ENCODE measurements around the gene UBE2QL1.
"Not testable (repeated sequence)": the region's sequence is repeated elsewhere in the genome, so short reads cannot be mapped to it uniquely, and the experiment has no call there.

UBE2QL1 gene

GRCh38 chr5:6496207-6496584 is 47.5 kb downstream of the UBE2QL1 start:
- DNase-seq = no peak

DNA sequence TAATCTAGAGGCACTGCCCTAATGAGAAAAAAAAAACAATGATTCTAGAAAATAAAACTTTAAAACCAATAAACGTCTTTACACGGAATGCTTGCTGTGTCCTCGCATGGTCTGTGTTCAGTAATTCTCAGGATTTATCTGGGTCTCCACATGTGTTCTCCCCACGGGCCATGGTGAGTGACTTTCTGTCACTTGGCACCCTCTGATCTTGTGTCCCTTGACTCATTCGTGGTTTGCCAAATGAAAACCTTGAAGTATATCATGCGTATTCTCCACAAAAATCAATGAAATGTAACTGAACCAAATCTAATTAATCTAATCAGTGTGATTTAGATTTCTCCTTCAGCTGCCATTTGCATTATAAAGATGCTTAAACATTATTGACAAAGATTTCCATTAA is 48.0 kb downstream of the UBE2QL1 start:
- DNase-seq = no peak

DNA sequence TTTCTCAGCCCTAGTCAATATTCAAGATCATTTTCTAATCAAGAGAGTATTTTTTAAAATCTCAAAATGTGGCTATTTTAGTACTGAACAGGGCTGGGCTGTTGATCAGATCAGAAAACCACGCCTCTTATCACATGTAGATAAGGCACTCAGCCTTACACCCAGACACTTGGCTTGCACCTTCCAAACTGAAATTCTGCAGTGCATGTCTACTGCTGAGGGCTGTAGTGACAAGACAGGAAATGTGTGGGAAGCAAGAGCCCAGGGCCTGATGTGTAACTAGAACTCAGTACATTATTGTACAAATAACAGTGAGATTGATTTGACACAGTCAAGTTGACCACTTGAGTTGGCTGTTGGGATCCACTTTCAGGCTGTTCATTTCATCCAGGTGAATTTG is 48.6 kb downstream of the UBE2QL1 start:
- DNase-seq = no peak

DNA sequence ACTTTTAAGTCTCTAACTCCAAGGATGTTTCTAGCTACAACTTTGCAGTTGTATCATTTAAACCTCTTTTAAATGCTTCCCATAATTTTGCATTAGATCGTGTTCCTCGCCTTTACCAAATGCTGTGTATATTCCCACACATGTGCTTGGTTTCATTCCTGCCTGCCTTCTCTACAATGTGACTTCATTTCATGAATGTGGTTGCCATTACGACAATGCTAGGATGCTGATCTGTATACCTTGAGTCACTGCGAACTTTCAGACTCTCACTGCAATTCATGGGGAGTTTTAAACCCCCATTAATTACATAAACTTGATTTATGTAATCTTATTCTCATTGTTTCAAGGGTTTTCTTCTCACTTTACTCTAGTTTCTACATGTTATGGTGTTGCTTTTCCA is 50.3 kb downstream of the UBE2QL1 start:
- DNase-seq = no peak

DNA sequence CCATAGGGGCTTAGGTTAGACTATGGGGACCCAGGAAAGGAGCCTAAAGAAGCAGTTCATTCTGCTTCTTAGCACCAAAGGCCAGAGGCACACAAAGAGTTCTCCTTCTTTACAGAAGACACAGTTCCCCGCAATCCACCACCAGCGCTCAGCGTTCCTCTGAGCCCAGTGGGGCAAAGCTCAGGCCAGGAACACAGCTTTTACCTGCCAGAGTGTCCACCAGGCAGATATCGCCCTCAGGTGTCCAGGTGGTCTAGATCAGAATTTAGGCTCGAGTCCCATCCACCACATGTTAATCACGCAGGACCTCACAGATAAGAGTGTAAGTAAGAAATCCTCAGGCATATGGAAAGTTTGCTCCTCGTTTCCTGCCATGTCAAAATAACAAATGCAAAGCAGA is 53.0 kb downstream of the UBE2QL1 start:
- DNase-seq = no peak

GRCh38 chr5:6502421-6502820 is 53.8 kb downstream of the UBE2QL1 start:
- DNase-seq = no peak

GRCh38 chr5:6503342-6503741 is 54.7 kb downstream of the UBE2QL1 start:
- no peak for DNase-seq

DNA sequence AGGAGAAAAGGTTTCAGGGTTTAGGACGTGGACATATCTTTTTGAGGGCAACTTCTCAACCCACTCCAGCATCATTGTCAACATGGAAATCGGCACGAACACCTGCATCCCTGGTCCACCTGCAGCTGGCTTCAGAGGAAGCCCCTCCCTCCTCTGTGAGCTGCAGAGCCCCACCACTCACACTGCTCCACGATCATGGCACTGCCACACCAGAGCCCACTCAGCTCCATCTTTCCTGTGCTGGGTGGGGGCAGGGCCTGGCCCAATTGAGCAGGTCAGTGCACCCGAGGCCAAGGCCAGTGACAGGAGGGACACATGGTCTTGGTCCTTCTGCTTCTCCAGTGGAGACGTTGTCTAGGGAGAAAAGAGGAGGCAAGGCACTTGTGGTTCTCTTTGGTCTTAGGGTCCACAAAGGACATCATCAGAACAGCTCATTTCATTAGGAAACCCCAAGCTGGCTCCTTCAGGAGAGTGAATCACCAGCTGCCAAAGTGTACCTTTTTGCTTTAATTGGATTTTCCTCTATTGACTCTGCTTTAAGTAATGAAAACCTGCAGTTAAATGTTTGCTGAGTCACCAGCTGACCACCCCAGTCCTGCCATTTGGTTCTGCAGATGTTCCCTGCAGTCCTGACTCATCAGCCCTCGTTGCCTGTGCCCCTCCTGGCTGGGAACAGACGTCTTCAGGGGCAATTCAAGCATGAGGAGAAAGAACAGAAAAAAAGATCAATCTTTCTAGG is 56.2 kb downstream of the UBE2QL1 start:
- DNase-seq = no peak

DNA sequence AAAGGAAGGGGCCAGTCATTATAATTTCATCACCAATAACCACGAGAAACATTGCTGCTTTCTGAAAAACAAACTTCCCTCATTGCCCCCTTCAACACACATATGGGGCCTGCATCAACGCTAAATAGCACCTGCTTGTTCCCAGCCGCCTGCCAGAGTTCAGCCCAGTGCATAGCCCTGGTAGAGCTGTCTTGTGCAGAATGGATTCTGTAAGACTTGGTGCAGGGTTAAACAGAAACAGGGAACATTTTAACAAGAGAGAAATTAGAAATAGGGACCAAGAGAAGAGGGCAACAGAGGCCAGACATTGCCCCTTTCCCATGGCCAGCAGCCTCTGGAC is 56.7 kb downstream of the UBE2QL1 start:
- DNase-seq = no peak

GRCh38 chr5:6505783-6506557 is 57.3 kb downstream of the UBE2QL1 start:
- no peak for DNase-seq

DNA sequence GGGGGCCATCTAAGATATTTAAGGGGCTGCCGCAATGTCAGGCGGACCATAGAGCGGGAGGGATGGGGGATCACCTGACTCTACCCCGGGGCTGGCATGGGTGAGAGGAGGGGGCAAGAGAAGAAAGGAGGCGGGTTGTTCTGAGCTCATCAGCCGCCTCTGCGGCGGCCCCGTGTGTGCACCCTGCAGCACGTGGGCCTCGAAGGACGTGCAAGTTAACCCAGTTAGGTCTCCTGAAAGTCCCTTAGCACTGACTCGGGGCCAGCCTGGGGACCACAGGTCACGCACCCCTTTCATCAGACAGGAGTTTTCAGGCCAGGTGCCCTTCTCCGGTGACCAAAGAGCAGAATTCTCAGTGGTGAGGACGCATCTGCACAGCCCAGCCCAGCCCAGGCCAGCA is 58.0 kb downstream of the UBE2QL1 start:
- no peak for DNase-seq

GRCh38 chr5:6508931-6509330 is 60.3 kb downstream of the UBE2QL1 start:
- DNase-seq = no peak

DNA sequence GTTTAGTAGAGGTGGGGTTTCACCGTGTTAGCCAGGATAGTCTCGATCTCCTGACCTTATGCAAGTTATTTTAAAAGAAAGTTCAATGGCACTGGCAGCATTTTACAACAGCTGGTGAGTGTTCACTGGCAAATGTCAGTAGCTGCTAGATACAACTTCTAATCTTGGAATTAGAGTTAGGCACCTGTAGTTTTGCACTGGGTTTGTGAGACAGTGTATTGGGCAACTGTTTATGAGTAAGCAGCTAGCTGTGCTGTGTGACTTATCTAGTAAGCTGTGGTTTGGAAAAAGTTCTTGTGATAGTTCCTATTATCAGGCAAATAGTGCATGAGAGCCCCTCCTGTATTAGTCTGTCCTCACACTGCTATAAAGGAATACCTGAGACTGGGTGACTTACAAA is 61.5 kb downstream of the UBE2QL1 start:
- DNase-seq = no peak

GRCh38 chr5:6510973-6511372 is 62.3 kb downstream of the UBE2QL1 start:
- DNase-seq = no peak

DNA sequence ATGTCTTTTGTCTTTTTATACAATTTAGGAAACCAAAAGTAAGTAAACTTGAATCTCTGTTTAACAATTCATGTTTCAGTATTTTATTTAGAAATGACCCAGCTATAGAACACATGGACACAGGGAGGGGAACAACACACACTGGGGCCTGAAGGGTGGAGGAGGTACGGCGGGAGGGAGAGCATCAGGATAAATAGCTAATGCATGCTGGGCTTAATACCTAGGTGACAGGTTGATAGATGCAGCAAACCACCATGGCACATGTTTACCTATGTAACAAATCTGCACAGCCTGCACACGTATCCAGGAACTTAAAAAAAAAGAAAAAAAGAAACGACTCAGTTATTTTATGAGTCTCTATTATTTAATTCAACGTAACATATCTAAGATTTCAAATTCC is 67.2 kb downstream of the UBE2QL1 start:
- not testable (repeated sequence) for DNase-seq

- no peak for DNase-seq
These were observed 68.2 kb downstream of the UBE2QL1 start for GRCh38 chr5:6516823-6517222.

DNA sequence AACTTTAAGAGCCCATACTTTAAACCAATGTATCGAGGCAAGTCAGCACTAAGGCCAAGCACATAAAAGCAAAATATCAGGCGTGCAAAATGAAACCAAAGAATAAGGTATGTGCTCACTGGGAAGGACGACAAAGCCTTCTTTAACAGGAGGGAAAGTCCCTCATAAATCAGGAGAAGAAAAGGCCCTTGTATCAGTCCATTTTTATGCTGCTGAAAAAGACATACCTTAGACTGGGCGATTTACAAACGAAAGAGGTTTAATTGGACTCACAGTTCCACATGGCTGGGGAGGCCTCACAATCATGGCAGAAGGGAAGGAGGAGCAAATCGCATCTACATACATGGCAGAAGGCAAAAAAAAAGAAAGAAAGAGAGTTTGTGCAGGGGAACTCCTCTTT is 68.9 kb downstream of the UBE2QL1 start:
- DNase-seq = no peak

- no peak for DNase-seq
These were observed 69.8 kb downstream of the UBE2QL1 start for GRCh38 chr5:6518298-6519057.

GRCh38 chr5:6520201-6520600 is 71.5 kb downstream of the UBE2QL1 start:
- no peak for DNase-seq

DNA sequence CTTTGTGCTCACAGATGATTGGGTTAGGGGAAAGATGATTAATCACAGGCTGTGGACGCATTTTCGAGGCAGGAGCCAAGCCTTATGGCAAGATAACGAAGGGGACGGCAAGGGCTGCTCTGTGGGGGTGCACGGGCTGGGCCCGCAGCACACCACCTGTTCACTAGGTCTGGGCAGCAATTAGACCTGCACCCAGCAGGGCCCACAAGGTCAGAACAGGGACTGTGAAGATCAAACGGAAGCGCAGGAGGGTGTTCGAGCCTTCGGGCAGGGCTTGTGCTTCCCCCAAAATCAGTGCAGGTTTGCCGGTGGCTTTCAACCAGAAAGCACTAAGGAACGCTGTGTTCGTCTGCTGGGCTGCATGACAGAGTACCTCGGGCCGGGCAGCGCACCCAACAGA is 73.7 kb downstream of the UBE2QL1 start:
- no peak for DNase-seq

- no peak for DNase-seq
These were observed 74.3 kb downstream of the UBE2QL1 start for GRCh38 chr5:6522923-6523322.

DNA sequence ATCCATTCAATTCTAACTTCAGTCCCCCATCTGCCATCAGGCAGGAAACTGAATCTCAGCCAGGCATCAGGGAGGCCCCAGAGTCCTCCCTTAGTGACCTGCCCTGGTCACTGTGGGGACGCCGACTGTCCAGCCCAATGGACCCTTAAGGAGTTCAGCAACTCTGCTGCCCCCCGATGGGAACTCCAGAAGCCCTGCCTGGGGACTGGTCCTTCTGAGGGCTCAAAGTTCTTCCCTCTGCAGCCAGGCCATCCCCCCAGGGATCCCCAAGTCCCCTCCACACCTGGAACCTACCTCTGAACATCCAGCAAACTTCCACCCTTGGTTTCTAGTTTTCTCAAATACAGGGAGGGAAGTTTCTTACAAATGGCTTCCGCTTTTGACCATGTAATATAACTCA is 76.8 kb downstream of the UBE2QL1 start:
- no peak for DNase-seq

GRCh38 chr5:6525910-6526309 is 77.3 kb downstream of the UBE2QL1 start:
- DNase-seq = peak; percentile 10

All from right kidney (tissue), 1 donor.